Measurements from ENCODE around the gene TAOK3.
A peak's percentile ranks its signal among the peaks of the same experiment; 100 is the strongest.

DNA sequence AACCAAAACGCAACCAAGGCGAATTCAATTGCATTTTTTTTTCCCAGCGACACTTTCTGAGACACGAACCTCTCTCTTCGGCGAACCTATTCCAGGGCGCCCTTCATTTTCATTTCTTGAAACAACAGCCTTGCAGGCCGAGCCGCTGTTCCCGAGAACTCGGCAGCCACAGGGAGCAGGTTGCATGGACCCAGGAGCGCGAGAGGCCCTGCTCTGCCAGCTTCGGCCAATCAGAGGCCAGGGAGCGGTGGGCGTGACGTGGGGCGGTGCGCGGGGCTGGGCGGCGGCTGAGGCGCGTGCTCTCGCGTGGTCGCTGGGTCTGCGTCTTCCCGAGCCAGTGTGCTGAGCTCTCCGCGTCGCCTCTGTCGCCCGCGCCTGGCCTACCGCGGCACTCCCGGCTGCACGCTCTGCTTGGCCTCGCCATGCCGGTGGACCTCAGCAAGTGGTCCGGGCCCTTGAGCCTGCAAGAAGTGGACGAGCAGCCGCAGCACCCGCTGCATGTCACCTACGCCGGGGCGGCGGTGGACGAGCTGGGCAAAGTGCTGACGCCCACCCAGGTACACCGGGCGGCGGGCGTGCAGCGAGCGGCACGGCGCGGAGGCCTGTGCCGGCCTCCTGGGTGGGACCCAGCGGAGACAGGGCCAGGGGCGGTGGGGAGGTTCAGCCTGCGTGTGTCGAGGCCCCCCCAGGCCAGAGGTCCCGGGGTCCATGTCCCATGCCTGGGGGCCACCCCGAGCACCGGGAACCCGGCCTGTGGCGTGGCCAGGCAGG lies 236.7 kb downstream of the TAOK3 start, which contains the start of gene PEBP1:
- TF ChIP-seq MXI1 (IDR thresholded peaks at IDR 0.05; ENCODE audit: low read depth, low read length) = peak; percentile 93
- TF ChIP-seq, protein P1, sequence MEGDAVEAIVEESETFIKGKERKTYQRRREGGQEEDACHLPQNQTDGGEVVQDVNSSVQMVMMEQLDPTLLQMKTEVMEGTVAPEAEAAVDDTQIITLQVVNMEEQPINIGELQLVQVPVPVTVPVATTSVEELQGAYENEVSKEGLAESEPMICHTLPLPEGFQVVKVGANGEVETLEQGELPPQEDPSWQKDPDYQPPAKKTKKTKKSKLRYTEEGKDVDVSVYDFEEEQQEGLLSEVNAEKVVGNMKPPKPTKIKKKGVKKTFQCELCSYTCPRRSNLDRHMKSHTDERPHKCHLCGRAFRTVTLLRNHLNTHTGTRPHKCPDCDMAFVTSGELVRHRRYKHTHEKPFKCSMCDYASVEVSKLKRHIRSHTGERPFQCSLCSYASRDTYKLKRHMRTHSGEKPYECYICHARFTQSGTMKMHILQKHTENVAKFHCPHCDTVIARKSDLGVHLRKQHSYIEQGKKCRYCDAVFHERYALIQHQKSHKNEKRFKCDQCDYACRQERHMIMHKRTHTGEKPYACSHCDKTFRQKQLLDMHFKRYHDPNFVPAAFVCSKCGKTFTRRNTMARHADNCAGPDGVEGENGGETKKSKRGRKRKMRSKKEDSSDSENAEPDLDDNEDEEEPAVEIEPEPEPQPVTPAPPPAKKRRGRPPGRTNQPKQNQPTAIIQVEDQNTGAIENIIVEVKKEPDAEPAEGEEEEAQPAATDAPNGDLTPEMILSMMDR (IDR thresholded peaks at IDR 0.05 in 2 of 3, conservative IDR thresholded peaks at IDR 0.05 in 1 of 3; ENCODE audit: control insufficient read depth in 2 of 3, extremely low read depth in 1 of 3, insufficient read depth in 1 of 3, low read depth in 3 of 3, low read length in 3 of 3) = no peak
- peak; percentile 97 for TF ChIP-seq POLR2A (IDR thresholded peaks at IDR 0.05; ENCODE audit: low read depth, low read length)
- TF ChIP-seq, protein P2, sequence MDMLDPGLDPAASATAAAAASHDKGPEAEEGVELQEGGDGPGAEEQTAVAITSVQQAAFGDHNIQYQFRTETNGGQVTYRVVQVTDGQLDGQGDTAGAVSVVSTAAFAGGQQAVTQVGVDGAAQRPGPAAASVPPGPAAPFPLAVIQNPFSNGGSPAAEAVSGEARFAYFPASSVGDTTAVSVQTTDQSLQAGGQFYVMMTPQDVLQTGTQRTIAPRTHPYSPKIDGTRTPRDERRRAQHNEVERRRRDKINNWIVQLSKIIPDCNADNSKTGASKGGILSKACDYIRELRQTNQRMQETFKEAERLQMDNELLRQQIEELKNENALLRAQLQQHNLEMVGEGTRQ (IDR thresholded peaks at IDR 0.05; ENCODE audit: borderline replicate concordance, low read depth, low read length) = no peak
- no peak for TF ChIP-seq FOS (IDR thresholded peaks at IDR 0.05; ENCODE audit: borderline replicate concordance, extremely low read depth, insufficient read length)
- TF ChIP-seq, protein P3, sequence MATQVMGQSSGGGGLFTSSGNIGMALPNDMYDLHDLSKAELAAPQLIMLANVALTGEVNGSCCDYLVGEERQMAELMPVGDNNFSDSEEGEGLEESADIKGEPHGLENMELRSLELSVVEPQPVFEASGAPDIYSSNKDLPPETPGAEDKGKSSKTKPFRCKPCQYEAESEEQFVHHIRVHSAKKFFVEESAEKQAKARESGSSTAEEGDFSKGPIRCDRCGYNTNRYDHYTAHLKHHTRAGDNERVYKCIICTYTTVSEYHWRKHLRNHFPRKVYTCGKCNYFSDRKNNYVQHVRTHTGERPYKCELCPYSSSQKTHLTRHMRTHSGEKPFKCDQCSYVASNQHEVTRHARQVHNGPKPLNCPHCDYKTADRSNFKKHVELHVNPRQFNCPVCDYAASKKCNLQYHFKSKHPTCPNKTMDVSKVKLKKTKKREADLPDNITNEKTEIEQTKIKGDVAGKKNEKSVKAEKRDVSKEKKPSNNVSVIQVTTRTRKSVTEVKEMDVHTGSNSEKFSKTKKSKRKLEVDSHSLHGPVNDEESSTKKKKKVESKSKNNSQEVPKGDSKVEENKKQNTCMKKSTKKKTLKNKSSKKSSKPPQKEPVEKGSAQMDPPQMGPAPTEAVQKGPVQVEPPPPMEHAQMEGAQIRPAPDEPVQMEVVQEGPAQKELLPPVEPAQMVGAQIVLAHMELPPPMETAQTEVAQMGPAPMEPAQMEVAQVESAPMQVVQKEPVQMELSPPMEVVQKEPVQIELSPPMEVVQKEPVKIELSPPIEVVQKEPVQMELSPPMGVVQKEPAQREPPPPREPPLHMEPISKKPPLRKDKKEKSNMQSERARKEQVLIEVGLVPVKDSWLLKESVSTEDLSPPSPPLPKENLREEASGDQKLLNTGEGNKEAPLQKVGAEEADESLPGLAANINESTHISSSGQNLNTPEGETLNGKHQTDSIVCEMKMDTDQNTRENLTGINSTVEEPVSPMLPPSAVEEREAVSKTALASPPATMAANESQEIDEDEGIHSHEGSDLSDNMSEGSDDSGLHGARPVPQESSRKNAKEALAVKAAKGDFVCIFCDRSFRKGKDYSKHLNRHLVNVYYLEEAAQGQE (IDR thresholded peaks at IDR 0.05; ENCODE audit: low read depth, low read length) = no peak
- no peak for TF ChIP-seq ZNF622 (IDR thresholded peaks at IDR 0.05)
- no peak for TF ChIP-seq NR2C2 (IDR thresholded peaks at IDR 0.05; ENCODE audit: borderline replicate concordance, control insufficient read depth, insufficient read length, low read depth)
- TF ChIP-seq SUZ12 (IDR thresholded peaks at IDR 0.05; ENCODE audit: unreplicated experiment) = no peak
- TF ChIP-seq, protein P4, sequence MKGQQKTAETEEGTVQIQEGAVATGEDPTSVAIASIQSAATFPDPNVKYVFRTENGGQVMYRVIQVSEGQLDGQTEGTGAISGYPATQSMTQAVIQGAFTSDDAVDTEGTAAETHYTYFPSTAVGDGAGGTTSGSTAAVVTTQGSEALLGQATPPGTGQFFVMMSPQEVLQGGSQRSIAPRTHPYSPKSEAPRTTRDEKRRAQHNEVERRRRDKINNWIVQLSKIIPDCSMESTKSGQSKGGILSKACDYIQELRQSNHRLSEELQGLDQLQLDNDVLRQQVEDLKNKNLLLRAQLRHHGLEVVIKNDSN (IDR thresholded peaks at IDR 0.05; ENCODE audit: borderline replicate concordance, extremely low read length, insufficient read depth, low read depth, low read length) = no peak
- TF ChIP-seq MYC (IDR thresholded peaks at IDR 0.05; ENCODE audit: insufficient read depth, insufficient read length, insufficient replicate concordance, low read length, severe bottlenecking) = peak; percentile 77
- peak; percentile 95 for TF ChIP-seq POLR2AphosphoS5 (IDR thresholded peaks at IDR 0.05; ENCODE audit: low read length)
- peak; percentile 59; the same call in 1 of the 3 replicates for TF ChIP-seq POU2F2 (IDR thresholded peaks at IDR 0.05; ENCODE audit: borderline replicate concordance, low read depth, low read length)
- TF ChIP-seq CREM (IDR thresholded peaks at IDR 0.05; ENCODE audit: low read depth) = peak; percentile 53
